OCI-LY1 (cell line): ENCODE data around the gene KREMEN1.

ENCODE experiments used
- CTCF ChIP-seq: fragments of 200-600 bp; sonication (generic), shearing (Covaris generic); IDR thresholded peaks from 2 replicates; pipeline ENCODE4 v1.5.1; 2017; ENCODE audit warnings: mild to moderate bottlenecking, antibody characterized with exemption, low read length, moderate library complexity, mixed read lengths
- EZH2 ChIP-seq: fragments of 200-600 bp; sonication (generic), shearing (Covaris generic); IDR thresholded peaks from 2 replicates; pipeline ENCODE4 v1.8.0; 2017; ENCODE audit warnings: borderline replicate concordance, mixed run types, mild to moderate bottlenecking, antibody characterized with exemption, low read length, moderate library complexity, mixed read lengths

- TF ChIP-seq CTCF (no peak), EZH2 (no peak)
Observed at GRCh38 chr22:29146091-29146560, 73.3 kb downstream of the KREMEN1 start.
